SU-DHL-6 (cell line): ENCODE results near the gene DHX35.

Source experiments
- EZH2phosphoT487 ChIP-seq: fragments of 200-600 bp; sonication (generic), shearing (Covaris generic); conservative IDR thresholded peaks from 2 replicates; pipeline ENCODE4 v1.6.1; 2018; ENCODE audit warnings: mild to moderate bottlenecking, antibody characterized with exemption, low read length, moderate library complexity, mixed read lengths
- TF ChIP-seq, protein P1 (sequence below): fragments of 200-600 bp; sonication (generic); IDR thresholded peaks from one replicate; pipeline ENCODE4 v1.5.1; 2017; ENCODE audit warnings: antibody characterized with exemption, mild to moderate bottlenecking, low read length, moderate library complexity; ENCODE audit not compliant: insufficient read depth, poor library complexity, severe bottlenecking

DNA sequence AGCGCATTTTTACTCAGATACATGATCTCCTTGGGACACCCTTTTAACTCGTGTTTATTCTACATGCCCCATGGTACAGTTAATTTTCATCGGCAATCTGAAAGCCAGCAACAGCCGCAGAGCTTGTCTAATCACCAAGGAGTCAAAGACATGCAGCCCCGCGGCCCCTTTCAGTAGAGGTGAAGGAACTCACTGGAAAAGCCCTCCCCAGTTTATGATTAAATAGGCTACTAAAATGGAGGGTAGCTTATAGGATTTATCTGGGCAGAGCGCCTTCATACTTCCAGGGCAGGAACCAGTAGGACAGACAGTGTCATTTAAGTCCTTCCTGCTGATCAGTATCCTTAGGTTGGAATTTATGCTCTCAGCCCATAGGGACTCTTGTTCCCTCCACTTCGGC is 83.5 kb downstream of the DHX35 start:
- TF ChIP-seq, protein P1, sequence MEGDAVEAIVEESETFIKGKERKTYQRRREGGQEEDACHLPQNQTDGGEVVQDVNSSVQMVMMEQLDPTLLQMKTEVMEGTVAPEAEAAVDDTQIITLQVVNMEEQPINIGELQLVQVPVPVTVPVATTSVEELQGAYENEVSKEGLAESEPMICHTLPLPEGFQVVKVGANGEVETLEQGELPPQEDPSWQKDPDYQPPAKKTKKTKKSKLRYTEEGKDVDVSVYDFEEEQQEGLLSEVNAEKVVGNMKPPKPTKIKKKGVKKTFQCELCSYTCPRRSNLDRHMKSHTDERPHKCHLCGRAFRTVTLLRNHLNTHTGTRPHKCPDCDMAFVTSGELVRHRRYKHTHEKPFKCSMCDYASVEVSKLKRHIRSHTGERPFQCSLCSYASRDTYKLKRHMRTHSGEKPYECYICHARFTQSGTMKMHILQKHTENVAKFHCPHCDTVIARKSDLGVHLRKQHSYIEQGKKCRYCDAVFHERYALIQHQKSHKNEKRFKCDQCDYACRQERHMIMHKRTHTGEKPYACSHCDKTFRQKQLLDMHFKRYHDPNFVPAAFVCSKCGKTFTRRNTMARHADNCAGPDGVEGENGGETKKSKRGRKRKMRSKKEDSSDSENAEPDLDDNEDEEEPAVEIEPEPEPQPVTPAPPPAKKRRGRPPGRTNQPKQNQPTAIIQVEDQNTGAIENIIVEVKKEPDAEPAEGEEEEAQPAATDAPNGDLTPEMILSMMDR = no peak
- no peak for TF ChIP-seq EZH2phosphoT487
